Sigmoid colon (tissue), 7 donors: ENCODE results near the gene HHIPL1. TPM values are rescaled to one million over a fixed set of nuclear protein-coding genes. Genes with fewer than 3 reads are reported as not detected.

Source experiments
- DNase-seq: peaks from one replicate; pipeline ENCODE4 v3.0.0-alpha.2; 2019
- H3K27ac ChIP-seq, 4 donors: fragments of 200-600 bp; sonication (generic); one replicate each; pipeline ENCODE4 v1.5.1; 2016 to 2019; ENCODE audit warnings: mild to moderate bottlenecking in 1 of 4
- H3K27me3 ChIP-seq, 3 donors: fragments of 200-600 bp; sonication (generic); one replicate each; pipeline ENCODE4 v1.5.1; 2019; ENCODE audit warnings: mild to moderate bottlenecking in 1 of 3
- H3K36me3 ChIP-seq, 4 donors: fragments of 200-600 bp; sonication (generic); one replicate each; pipeline ENCODE4 v1.5.1; 2016 to 2019
- H3K4me1 ChIP-seq, 4 donors: fragments of 200-600 bp; sonication (generic); one replicate each; pipeline ENCODE4 v1.5.1; 2017 to 2019
- H3K4me3 ChIP-seq, 4 donors: fragments of 200-600 bp; sonication (generic); one replicate each; pipeline ENCODE4 v1.5.1; 2017 to 2019; ENCODE audit warnings: mild to moderate bottlenecking in 2 of 4, moderate library complexity in 1 of 4
- H3K9me3 ChIP-seq, 4 donors: fragments of 200-600 bp in 3 of 4; sonication (generic) in 3 of 4; one replicate each; pipeline versions ENCODE4 v1.5.1 to v1.6.1; 2013 to 2019
- CTCF ChIP-seq, 4 experiments: fragments of 450-650 bp in 3 of 4; fragments of 200-600 bp in 1 of 4; IDR thresholded peaks; one replicate each; pipeline ENCODE4 v1.5.1; 2016 to 2019; ENCODE audit warnings: antibody characterized with exemption in 4 of 4, mild to moderate bottlenecking in 3 of 4, moderate library complexity in 2 of 4
- EP300 ChIP-seq, 4 donors: sonication (generic); formaldehyde crosslinking; IDR thresholded peaks; one replicate each; pipeline ENCODE4 v1.6.1; 2017; ENCODE audit warnings: antibody characterized with exemption in 4 of 4
- POLR2A ChIP-seq, 2 donors: fragments of 450-650 bp; IDR thresholded peaks; one replicate each; pipeline ENCODE4 v1.6.1; 2016; ENCODE audit warnings: antibody characterized with exemption in 2 of 2, mild to moderate bottlenecking in 2 of 2, moderate library complexity in 2 of 2
- POLR2AphosphoS5 ChIP-seq, 4 donors: sonication (generic); formaldehyde crosslinking; IDR thresholded peaks; one replicate each; pipeline ENCODE4 v1.6.1; 2017; ENCODE audit warnings: antibody characterized with exemption in 4 of 4
- WGBS, 2 donors: extraction: QIAGEN DNeasy Blood & Tissue Kit; methylation state at CpG; one replicate each; pipeline ENCODE4 v1.1.7; 2013; 5-methylcytosine and 5-hydroxymethylcytosine counted together
- intact Hi-C: fragments of 100-400 bp; cut with DNase I; formaldehyde crosslinking; loops from one replicate; pipeline ENCODE4 v1.15.1; 2023
- polyA plus RNA-seq, 3 donors: library from polyadenylated mRNA; stranded (reverse); fragments of 200-250 nt; gene quantifications; one replicate each; pipeline ENCODE4 v1.2.3, GENCODE V29; 2013
- total RNA-seq, 4 donors: library from RNA; depleted of rRNA; stranded (reverse); fragments of >200 nt; gene quantifications; one replicate each; pipeline ENCODE4 v1.1.0, GENCODE V29; 2016
- donor health status: healthy with polysubstance abuse.
- donor health status: Bipolar disorder and iron deficiency.
- donor health status: healthy.

The HHIPL1 gene
- total and polyA plus RNA-seq, 7 donors: 0.80 to 10.8 (median 4.3) TPM; not detected in 2

- H3K4me1 ChIP-seq: no peaks in the 10 kb centered on the region
- TF ChIP-seq EP300 (IDR thresholded peaks at IDR 0.05) (no peak), POLR2AphosphoS5 (IDR thresholded peaks at IDR 0.05) (no peak), POLR2A (IDR thresholded peaks at IDR 0.05) (no peak), CTCF (IDR thresholded peaks at IDR 0.05) (no peak)
- H3K9me3 ChIP-seq: no peaks in the 10 kb centered on the region
- intact Hi-C loops: no loop called here
- H3K4me3 ChIP-seq: no peak overlapping the region
- DNase-seq: no peak
- no peaks in the 10 kb centered on the region for H3K27me3 ChIP-seq
- whole genome bisulfite sequencing, 2 donors: 72 to 80% methylated on average over 5 of the region's 5 CpGs
- no peaks in the 10 kb centered on the region for H3K36me3 ChIP-seq
- no peak overlapping the region for H3K27ac ChIP-seq
Measured at GRCh38 chr14:99717682-99718013, 72.7 kb downstream of the HHIPL1 start.

GRCh38 chr14:99718031-99718810, 73.3 kb downstream of the HHIPL1 start:
- Histone ChIP-seq H3K36me3 (no peaks in the 10 kb centered on the region), H3K27ac (no peak overlapping the region), H3K4me1 (no peaks in the 10 kb centered on the region), H3K27me3 (no peaks in the 10 kb centered on the region), H3K9me3 (no peaks in the 10 kb centered on the region), H3K4me3 (no peak overlapping the region)
- 75 to 78% methylated on average over 14 of the region's 14 CpGs for WGBS, 2 donors
- TF ChIP-seq POLR2AphosphoS5 (IDR thresholded peaks at IDR 0.05) (no peak), POLR2A (IDR thresholded peaks at IDR 0.05) (no peak), CTCF (IDR thresholded peaks at IDR 0.05) (no peak), EP300 (IDR thresholded peaks at IDR 0.05) (no peak)
- no peak for DNase-seq
- intact Hi-C loops: no loop called here

- Histone ChIP-seq H3K4me1 (no peaks in the 10 kb centered on the region), H3K27ac (no peak overlapping the region), H3K9me3 (no peaks in the 10 kb centered on the region), H3K36me3 (no peaks in the 10 kb centered on the region), H3K4me3 (no peak overlapping the region), H3K27me3 (no peaks in the 10 kb centered on the region)
- intact Hi-C loops: no loop called here
- no peak for DNase-seq
- TF ChIP-seq CTCF (IDR thresholded peaks at IDR 0.05): no peak
- TF ChIP-seq POLR2AphosphoS5 (IDR thresholded peaks at IDR 0.05): no peak
- no peak for TF ChIP-seq POLR2A (IDR thresholded peaks at IDR 0.05)
- no peak for TF ChIP-seq EP300 (IDR thresholded peaks at IDR 0.05)
- WGBS, 2 donors: 62 to 71% methylated on average over 5 of the region's 5 CpGs
Measured at GRCh38 chr14:99718811-99719192, 73.9 kb downstream of the HHIPL1 start.

GRCh38 chr14:99720941-99721791, 76.2 kb downstream of the HHIPL1 start:
- Histone ChIP-seq H3K27ac (no peak overlapping the region), H3K36me3 (no peaks in the 10 kb centered on the region), H3K4me1 (no peaks in the 10 kb centered on the region), H3K4me3 (no peak overlapping the region), H3K9me3 (no peaks in the 10 kb centered on the region), H3K27me3 (no peaks in the 10 kb centered on the region)
- intact Hi-C loops: no loop called here
- TF ChIP-seq EP300 (IDR thresholded peaks at IDR 0.05): no peak
- TF ChIP-seq POLR2AphosphoS5 (IDR thresholded peaks at IDR 0.05): no peak
- no peak for TF ChIP-seq CTCF (IDR thresholded peaks at IDR 0.05)
- TF ChIP-seq POLR2A (IDR thresholded peaks at IDR 0.05): no peak
- WGBS, 2 donors: 87 to 91% methylated on average over 18 of the region's 18 CpGs
- DNase-seq: no peak
